Measurements from ENCODE around the gene PKDREJ. TPM values are rescaled to one million over a fixed set of nuclear protein-coding genes. Genes with fewer than 3 reads are reported as not detected.

PKDREJ gene
- total and polyA plus RNA-seq, 2 experiments from 2014 or later = 0.03 to 0.04 TPM

DNA sequence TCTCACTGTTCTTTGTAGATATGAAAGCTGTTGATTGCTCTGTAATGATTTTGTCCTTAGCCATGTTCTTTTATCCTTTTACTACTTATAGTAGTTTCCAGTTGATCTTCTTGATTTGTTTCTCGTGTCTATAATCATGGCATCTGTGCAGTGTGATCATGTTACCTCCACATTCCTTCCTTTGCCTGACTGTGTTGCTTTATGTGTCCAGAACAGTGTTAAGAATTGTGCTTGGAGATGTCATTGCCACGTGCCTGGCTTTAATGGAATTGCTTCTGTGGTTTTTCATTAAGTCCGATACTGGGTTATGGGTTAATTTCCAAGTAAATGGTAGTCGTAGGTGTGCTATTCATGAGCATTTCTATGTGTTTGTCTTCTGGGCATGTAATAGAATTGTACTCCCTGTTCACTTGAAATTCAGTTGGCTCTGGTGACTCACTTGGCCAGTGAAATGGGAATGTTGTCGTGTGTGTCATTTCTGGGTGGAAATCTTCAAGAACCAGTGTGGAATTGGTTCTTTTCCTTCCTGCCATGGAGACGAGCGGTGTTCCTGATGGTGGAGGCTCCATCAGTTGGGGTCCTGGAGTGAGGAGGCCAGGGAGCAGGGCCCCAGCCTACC is 40.3 kb upstream of the PKDREJ start:
- no peaks in the 10 kb centered on the region for H3K9me3 ChIP-seq (ENCODE audit: low read depth)
- H3K27ac ChIP-seq = no peak overlapping the region
- H3K27me3 ChIP-seq = no peaks in the 10 kb centered on the region
- no peak for DNase-seq (ENCODE audit: low read depth in 1 of 2, low spot score in 1 of 2)
- TF ChIP-seq, protein P1, sequence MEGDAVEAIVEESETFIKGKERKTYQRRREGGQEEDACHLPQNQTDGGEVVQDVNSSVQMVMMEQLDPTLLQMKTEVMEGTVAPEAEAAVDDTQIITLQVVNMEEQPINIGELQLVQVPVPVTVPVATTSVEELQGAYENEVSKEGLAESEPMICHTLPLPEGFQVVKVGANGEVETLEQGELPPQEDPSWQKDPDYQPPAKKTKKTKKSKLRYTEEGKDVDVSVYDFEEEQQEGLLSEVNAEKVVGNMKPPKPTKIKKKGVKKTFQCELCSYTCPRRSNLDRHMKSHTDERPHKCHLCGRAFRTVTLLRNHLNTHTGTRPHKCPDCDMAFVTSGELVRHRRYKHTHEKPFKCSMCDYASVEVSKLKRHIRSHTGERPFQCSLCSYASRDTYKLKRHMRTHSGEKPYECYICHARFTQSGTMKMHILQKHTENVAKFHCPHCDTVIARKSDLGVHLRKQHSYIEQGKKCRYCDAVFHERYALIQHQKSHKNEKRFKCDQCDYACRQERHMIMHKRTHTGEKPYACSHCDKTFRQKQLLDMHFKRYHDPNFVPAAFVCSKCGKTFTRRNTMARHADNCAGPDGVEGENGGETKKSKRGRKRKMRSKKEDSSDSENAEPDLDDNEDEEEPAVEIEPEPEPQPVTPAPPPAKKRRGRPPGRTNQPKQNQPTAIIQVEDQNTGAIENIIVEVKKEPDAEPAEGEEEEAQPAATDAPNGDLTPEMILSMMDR (IDR thresholded peaks at IDR 0.05; ENCODE audit: low read depth, low read length) = no peak
- no peak overlapping the region for H3K4me3 ChIP-seq
- no peaks in the 10 kb centered on the region for H3K4me1 ChIP-seq (ENCODE audit: low read depth)
- no peaks in the 10 kb centered on the region for H3K36me3 ChIP-seq

DNA sequence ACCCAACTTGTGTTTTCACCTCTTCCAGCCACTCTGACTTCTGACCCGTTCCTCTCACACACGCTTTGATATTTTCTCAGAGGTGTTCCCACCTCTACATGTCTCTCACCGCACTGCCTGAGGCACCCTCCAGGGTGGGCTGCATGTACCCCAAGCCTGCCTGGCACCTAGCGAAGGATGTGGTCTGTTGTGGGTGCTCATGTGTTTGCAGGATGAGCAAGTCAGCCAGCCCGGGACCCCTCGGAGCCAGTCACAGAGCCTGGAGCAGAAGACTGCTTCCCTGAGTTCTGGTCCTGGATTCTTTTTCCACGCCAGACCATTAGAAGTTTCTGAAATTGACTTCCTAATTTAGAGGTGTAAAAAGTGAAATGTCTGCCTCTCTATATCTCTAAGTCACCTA is 37.3 kb upstream of the PKDREJ start:
- Histone ChIP-seq H3K27ac (no peak overlapping the region), H3K36me3 (no peaks in the 10 kb centered on the region), H3K27me3 (no peaks in the 10 kb centered on the region), H3K4me1 (ENCODE audit: low read depth) (peaks cover 6% of the 10 kb centered on the region), H3K9me3 (ENCODE audit: low read depth) (no peaks in the 10 kb centered on the region), H3K4me3 (no peak overlapping the region)
- DNase-seq (ENCODE audit: low read depth in 1 of 2, low spot score in 1 of 2) = no peak
- TF ChIP-seq, protein P1 (IDR thresholded peaks at IDR 0.05; ENCODE audit: low read depth, low read length) = no peak

DNA sequence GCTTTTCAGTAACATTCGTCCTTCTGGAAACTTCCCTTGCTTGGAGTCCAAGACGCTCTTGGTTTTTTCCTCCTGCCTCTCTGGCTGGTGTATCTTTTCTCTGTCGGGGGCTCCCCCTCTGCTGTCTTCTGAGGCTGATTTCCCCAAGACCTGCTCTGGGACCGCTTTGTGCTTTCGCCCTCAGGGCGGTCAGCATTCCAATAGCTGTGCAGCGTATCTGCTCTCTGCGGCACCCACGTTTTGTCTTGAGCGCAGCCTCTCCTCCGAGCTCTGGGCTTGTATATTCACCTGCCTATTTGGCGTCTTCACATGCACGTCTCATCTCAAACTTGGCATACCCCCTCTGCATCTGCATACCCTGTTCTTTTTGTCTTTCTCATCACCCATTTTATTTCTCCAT is 36.0 kb upstream of the PKDREJ start:
- DNase-seq (ENCODE audit: low read depth in 1 of 2, low spot score in 1 of 2) = no peak
- H3K4me3 ChIP-seq = no peak overlapping the region
- H3K36me3 ChIP-seq = no peaks in the 10 kb centered on the region
- no peak overlapping the region for H3K27ac ChIP-seq
- no peaks in the 10 kb centered on the region for H3K27me3 ChIP-seq
- H3K9me3 ChIP-seq (ENCODE audit: low read depth) = no peaks in the 10 kb centered on the region
- peaks cover 6% of the 10 kb centered on the region for H3K4me1 ChIP-seq (ENCODE audit: low read depth)
- TF ChIP-seq, protein P1 (IDR thresholded peaks at IDR 0.05; ENCODE audit: low read depth, low read length) = no peak

DNA sequence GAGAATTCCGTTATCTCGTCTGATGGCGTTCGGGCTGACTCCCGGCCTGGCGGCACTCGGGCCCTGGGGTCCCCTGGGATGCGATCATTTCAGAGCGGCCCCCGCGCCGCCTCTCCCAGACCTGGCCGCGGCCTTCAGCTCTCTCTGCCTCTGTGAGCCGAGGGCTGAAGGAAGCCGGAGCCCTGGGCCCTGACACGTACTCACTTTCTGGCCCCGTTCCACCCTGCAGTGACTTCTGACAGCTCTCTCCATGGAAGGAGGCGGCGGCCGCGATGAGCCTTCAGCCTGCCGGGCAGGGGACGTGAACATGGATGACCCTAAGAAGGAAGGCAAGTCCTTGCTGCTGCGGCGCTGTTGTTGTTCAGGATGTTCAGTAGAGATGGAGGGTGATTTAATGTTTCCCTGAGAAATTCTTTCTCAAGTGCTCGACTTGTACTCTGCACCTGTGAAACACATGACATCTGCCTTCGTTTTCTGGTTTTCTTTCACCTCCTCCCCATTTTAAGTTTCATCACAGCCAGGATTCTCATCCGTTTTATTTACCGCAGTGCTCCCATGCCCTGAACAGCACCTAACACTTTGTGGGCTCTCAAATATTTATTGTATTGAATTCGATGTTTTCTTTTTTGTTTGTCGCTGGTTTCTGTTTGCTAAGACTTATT is 34.1 kb upstream of the PKDREJ start:
- TF ChIP-seq, protein P1 (IDR thresholded peaks at IDR 0.05; ENCODE audit: low read depth, low read length) = no peak
- no peaks in the 10 kb centered on the region for H3K9me3 ChIP-seq (ENCODE audit: low read depth)
- H3K4me1 ChIP-seq (ENCODE audit: low read depth) = peaks cover 6% of the 10 kb centered on the region
- no peaks in the 10 kb centered on the region for H3K27me3 ChIP-seq
- peak overlapping the region; percentile 68 for H3K4me3 ChIP-seq
- H3K27ac ChIP-seq = no peak overlapping the region
- peak; percentile 30 to 43 for DNase-seq (ENCODE audit: low read depth in 1 of 2, low spot score in 1 of 2)
- peaks cover 4% of the 10 kb centered on the region for H3K36me3 ChIP-seq

DNA sequence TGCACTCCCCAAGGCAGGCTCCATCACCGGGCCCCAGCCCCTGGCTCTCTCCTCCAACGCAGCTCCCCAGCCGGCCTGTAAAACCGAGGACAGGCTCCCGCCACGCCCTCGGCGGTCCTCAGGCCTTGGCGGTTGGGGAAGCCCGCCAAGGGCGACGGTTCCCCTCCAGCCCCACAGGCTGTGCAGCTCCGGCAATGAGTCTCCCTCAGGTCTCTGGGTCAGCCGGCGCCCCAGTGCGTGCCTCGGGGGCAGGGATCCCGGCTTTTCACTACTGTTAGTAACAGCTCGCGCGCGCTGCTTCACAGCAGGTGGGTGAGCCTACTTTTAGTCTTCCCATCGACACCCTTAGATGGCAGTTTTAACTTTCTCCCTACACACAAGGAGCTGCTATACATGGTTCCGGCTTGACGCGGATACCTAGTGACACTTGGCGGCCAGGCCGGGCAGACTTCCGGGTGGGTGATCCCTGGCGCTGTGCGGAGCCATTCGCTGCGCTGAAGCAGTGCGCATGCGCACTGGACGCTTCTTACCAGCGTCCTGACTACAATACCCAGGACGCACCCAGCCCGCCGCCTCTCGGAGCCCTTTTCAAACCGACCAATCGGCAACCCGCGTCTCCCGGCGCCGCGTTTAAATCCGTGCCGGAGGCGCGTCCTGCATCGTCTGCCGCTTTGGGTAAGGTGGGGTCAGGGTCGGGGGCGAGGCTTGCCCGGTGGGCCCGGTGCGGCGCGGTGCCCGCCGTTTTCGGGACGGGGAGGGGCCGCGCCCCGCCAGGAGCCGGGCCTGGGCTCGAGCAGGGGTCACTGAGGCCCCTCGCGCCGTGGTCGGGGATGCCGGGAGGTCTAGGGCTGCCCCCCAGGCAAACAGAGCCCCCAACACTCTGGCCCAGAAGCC is 33.4 kb upstream of the PKDREJ start, which contains the start of gene GTSE1:
Gene GTSE1, plus strand, starts transcription at position 614 of the 894 bp plus-strand sequence. CDS start 531 bp downstream, outside the sequence.
- DNase-seq (ENCODE audit: low read depth in 1 of 2, low spot score in 1 of 2) = peak; percentile 98 to 99
- H3K9me3 ChIP-seq (ENCODE audit: low read depth) = no peaks in the 10 kb centered on the region
- peaks cover 6% of the 10 kb centered on the region for H3K4me1 ChIP-seq (ENCODE audit: low read depth)
- H3K27me3 ChIP-seq = no peaks in the 10 kb centered on the region
- peaks cover 6% of the 10 kb centered on the region for H3K36me3 ChIP-seq
- TF ChIP-seq, protein P1 (IDR thresholded peaks at IDR 0.05; ENCODE audit: low read depth, low read length) = peak; percentile 8
- H3K27ac ChIP-seq = peak within 1 kb of the TSS; percentile 69
- peak within 1 kb of the TSS; percentile 68 for H3K4me3 ChIP-seq
